PC-9 (cell line): ENCODE data around the gene ARHGAP33. TPM values are rescaled to one million over a fixed set of nuclear protein-coding genes. Genes with fewer than 3 reads are reported as not detected.

Experiments used
- BruUV-seq: library from RNA; stranded (reverse); fragments of 400-500 nt; replicated peaks from 2 replicates; lab custom pipeline; 2021; lab: Mats Ljungman, UMichigan
- CTCF ChIA-PET: fragments of 300-600 bp; sonication (Branson Sonifier 250); formaldehyde crosslinking; loops from one replicate; lab custom pipeline; 2022; ENCODE audit warnings: antibody characterized with exemption; lab: Charles Lee
- POLR2A ChIA-PET: fragments of 300-600 bp; sonication (Branson Sonifier 250); formaldehyde crosslinking; loops from one replicate; lab custom pipeline; 2022; ENCODE audit warnings: antibody characterized with exemption; ENCODE audit not compliant: unreplicated experiment; lab: Charles Lee
- DNase-seq, 2 experiments: peaks; one replicate each; pipeline versions ENCODE4 v3.0.0 to v3.0.0-alpha.2; 2015 to 2022; ENCODE audit warnings: mixed read lengths in 1 of 2
- H2AFZ ChIP-seq: fragments of 200-600 bp; sonication (generic); 2 replicates; pipeline ENCODE4 v1.8.1; 2017; ENCODE audit warnings: antibody characterized with exemption
- H3F3A ChIP-seq: fragments of 200-600 bp; sonication (generic); 2 replicates; pipeline ENCODE4 v1.8.1; 2017; ENCODE audit warnings: antibody characterized with exemption, mild to moderate bottlenecking, low read depth; ENCODE audit not compliant: insufficient read depth
- H3K27ac ChIP-seq: fragments of 200-600 bp; sonication (generic); 2 replicates; pipeline ENCODE4 v1.6.1; 2016; ENCODE audit warnings: mixed run types
- H3K27me3 ChIP-seq: fragments of 200-600 bp; sonication (generic); 2 replicates; pipeline ENCODE4 v1.6.1; 2016; ENCODE audit warnings: low read depth, mixed run types; ENCODE audit not compliant: insufficient read depth
- H3K36me3 ChIP-seq: fragments of 200-600 bp; sonication (generic); 2 replicates; pipeline ENCODE4 v1.6.1; 2016; ENCODE audit warnings: low read depth, mixed run types
- H3K4me1 ChIP-seq: fragments of 200-600 bp; sonication (generic); replicated peaks from 2 replicates; pipeline ENCODE4 v1.6.1; 2016; ENCODE audit warnings: mixed run types; ENCODE audit not compliant: insufficient read depth
- H3K4me2 ChIP-seq: fragments of 200-600 bp; sonication (generic); 2 replicates; pipeline ENCODE4 v1.6.1; 2017; ENCODE audit warnings: mixed run types
- H3K4me3 ChIP-seq: fragments of 200-600 bp; sonication (generic); 2 replicates; pipeline ENCODE4 v1.6.1; 2016; ENCODE audit warnings: mixed run types
- H3K79me2 ChIP-seq: fragments of 200-600 bp; sonication (generic); 2 replicates; pipeline ENCODE4 v1.6.1; 2017; ENCODE audit warnings: low read depth, mixed run types
- H3K9me2 ChIP-seq: fragments of 200-600 bp; sonication (generic); 2 replicates; pipeline ENCODE4 v1.8.1; 2017; ENCODE audit warnings: mild to moderate bottlenecking; ENCODE audit not compliant: insufficient read depth
- H3K9me3 ChIP-seq: fragments of 200-600 bp; sonication (generic); 2 replicates; pipeline ENCODE4 v1.8.1; 2016; ENCODE audit warnings: low read depth; ENCODE audit not compliant: insufficient read depth
- H4K20me1 ChIP-seq: fragments of 200-600 bp; sonication (generic); 2 replicates; pipeline ENCODE4 v1.8.1; 2017; ENCODE audit not compliant: insufficient read depth
- CTCF ChIP-seq: fragments of 200-600 bp; sonication (generic); conservative IDR thresholded peaks from 2 replicates; pipeline ENCODE4 v1.6.1; 2017; ENCODE audit warnings: mixed run types, antibody characterized with exemption, mild to moderate bottlenecking, moderate library complexity
- EZH2 ChIP-seq: fragments of 200-600 bp; sonication (generic); IDR thresholded peaks from 2 replicates; pipeline ENCODE4 v1.8.0; 2017; ENCODE audit warnings: antibody characterized with exemption, low read depth
- intact Hi-C: fragments of 100-400 bp; cut with micrococcal nuclease; formaldehyde crosslinking; loops from one replicate; pipeline ENCODE4 v1.10.0; 2022; ENCODE audit not compliant: unreplicated experiment
- total RNA-seq: library from RNA; stranded (reverse); gene quantifications from 2 replicates; pipeline ENCODE4 v1.2.3, GENCODE V29; 2021

The ARHGAP33 gene
- total RNA-seq, 1 experiment from 2014 or later: 21.3 TPM

DNA sequence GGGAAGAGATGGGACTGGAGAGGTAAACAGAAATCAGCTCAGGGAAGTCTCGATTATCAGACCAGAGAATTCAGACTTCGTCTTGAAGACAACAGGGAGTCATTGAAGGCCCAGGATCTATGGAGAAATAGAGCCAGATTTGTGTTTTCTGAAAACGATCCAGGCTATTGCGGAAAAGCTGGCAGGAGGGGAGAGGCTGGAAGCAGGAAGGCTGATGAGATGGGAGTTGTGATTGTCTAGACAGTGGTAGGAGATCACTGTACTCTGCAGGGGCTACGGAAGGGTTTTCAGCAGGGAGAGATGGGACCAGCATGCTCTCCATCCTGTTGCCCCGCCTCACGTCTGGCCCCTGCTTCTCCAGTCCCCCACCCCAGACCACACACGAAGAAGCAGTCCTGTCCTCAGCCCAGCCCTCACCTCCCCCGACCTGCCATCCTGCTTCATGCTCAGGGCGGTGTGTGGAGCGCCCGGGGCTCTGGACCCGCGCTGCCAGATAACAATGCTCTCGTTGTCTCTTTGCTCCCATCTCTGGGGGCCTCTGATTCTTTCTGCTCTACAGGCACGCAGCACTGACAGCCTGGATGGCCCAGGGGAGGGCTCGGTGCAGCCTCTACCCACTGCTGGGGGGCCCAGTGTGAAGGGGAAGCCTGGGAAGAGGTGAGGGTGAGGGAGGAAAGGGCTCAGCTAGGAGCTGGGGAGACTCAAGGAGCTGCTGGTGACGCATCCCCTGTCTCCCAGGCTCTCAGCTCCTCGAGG lies 1.9 kb downstream of the ARHGAP33 start:
- intact Hi-C loops: no loop called here
- Histone ChIP-seq H3K9me3 (no peaks in the 10 kb centered on the region), H2AFZ (no peak overlapping the region), H3K36me3 (no peaks in the 10 kb centered on the region), H3F3A (peaks cover 9% of the 10 kb centered on the region; the same call in 1 of the 2 replicates), H3K27ac (no peak overlapping the region), H3K27me3 (no peaks in the 10 kb centered on the region), H3K79me2 (no peaks in the 10 kb centered on the region), H4K20me1 (no peaks in the 10 kb centered on the region), H3K4me2 (no peak overlapping the region), H3K4me1 (no peaks in the 10 kb centered on the region), H3K9me2 (no peaks in the 10 kb centered on the region), H3K4me3 (no peak overlapping the region)
- DNase-seq: no peak
- no peak for TF ChIP-seq EZH2
- no peak for TF ChIP-seq CTCF
- ChIA-PET POLR2A (interaction anchor here (0.6 kb wide), 1 partner anchor 43 kb away, joined by 3 read pairs; no protein-coding TSS in a partner anchor), CTCF (no interaction called here)
- BruUV-seq: no TSS peak

DNA sequence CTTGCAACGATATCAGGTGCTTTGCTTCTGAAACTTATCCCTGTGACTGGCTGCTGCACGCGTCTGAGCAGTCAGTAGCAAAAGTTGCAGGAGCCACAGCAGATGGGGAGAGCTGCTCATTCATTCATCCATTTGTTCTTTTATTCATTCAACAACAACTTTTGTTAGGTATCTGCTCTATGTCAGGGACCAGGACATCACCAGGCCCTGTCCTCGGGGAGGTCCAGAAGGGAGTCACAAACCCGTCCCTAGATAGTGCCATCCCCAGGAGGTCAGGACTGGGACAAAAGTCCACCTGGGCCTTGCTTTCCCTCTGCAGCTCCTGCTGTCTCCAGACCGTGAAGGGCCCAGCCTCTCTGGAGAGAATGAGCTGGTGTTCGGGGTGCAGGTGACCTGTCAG lies 2.6 kb downstream of the ARHGAP33 start:
- no peak for DNase-seq
- TF ChIP-seq EZH2 (no peak), CTCF (no peak)
- Histone ChIP-seq H3K27me3 (no peaks in the 10 kb centered on the region), H2AFZ (no peak overlapping the region), H3F3A (0 out of 2 replicates have a peak, but pooled peaks cover 7% of the 10 kb centered on the region), H3K4me2 (no peak overlapping the region), H3K27ac (no peak overlapping the region), H4K20me1 (no peaks in the 10 kb centered on the region), H3K4me3 (no peak overlapping the region), H3K9me2 (no peaks in the 10 kb centered on the region), H3K9me3 (no peaks in the 10 kb centered on the region), H3K79me2 (no peaks in the 10 kb centered on the region), H3K36me3 (no peaks in the 10 kb centered on the region), H3K4me1 (no peaks in the 10 kb centered on the region)
- CTCF ChIA-PET: no interaction called here
- POLR2A ChIA-PET: interaction anchor here (0.6 kb wide), 1 partner anchor 76 kb away, joined by 3 read pairs; no protein-coding TSS in a partner anchor
- intact Hi-C loops: no loop called here
- no TSS peak for BruUV-seq

GRCh38 chr19:35779033-35779432 lies 3.7 kb downstream of the ARHGAP33 start:
- no peak for DNase-seq
- Histone ChIP-seq H3K9me2 (no peaks in the 10 kb centered on the region), H3K4me2 (no peak overlapping the region), H3K27ac (no peak overlapping the region), H4K20me1 (no peaks in the 10 kb centered on the region), H3K9me3 (no peaks in the 10 kb centered on the region), H3K79me2 (no peaks in the 10 kb centered on the region), H2AFZ (no peak overlapping the region), H3K4me1 (no peaks in the 10 kb centered on the region), H3K4me3 (no peak overlapping the region), H3K36me3 (no peaks in the 10 kb centered on the region), H3K27me3 (no peaks in the 10 kb centered on the region; the same call in 1 of the 2 replicates), H3F3A (0 out of 2 replicates have a peak, but pooled peaks cover 9% of the 10 kb centered on the region)
- TF ChIP-seq EZH2 (no peak), CTCF (no peak)
- POLR2A ChIA-PET: no interaction called here
- no TSS peak for BruUV-seq
- CTCF ChIA-PET: no interaction called here
- intact Hi-C loops: no loop called here
